ENCODE measurements around the gene SCN8A. TPM values are rescaled to one million over a fixed set of nuclear protein-coding genes. Genes with fewer than 3 reads are reported as not detected.
"Not testable (repeated sequence)": the region's sequence is repeated elsewhere in the genome, so short reads cannot be mapped to it uniquely, and the experiment has no call there.

SCN8A gene
- total RNA-seq, 1 donor from 2014 or later = 0.13 TPM

DNA sequence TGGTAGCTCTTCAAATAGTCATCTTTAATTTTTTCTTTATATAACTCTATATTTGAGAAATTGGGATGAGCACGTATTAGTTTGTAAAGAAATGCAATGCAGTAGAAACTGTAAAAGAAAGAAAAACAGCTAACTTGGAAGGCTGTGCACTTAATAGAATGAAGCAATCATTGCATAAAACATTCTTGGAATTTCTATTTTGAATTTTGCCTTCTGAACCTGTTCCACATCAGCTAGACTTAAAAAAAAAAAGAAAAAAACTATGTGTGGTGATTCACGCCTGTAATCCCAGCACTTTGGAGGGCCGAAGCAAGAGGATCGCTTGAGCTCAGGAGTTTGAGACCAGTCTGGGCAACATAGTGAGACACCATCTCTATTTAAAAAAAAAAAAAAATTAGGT, 29.4 kb downstream of the SCN8A start:
- intact Hi-C loops (cut with DNase I) = no loop called here
- DNase-seq = no peak
- ATAC-seq (ENCODE audit: poor library complexity) = no peak

DNA sequence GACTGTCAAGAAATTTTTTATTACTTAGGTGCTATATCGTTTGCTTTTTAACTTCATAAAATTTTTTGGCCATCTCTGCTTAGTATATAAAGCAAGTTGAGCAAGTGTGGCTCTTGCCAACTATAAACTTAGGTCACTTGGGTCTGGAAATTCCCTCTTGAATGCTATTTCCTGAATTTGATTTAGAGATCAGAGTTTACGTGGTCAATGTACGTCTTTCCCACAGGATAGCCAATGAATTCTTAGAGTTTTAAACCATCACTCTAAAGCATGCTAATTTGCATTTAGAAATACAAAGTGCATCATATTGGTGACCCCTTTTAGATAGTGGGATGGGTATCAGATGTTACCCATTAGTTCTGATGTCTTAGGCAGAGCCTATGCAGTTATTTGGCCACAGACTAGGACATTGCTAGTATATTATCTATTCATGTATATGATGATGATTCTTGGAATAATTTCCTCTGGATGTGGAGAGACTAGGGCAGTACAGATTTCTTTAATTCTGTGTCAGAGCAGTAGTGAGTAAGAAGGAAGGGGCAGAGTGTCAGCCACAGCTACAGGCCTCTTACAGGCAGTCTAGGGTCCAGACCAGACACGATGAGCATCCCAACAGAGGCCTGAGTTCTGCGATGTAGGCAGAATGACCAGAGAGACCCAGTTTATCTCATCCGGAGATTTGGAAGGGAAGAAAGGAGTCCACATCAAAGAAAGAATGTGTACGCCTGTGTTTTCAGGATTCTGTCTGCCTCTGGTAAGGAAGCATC, 30.3 kb downstream of the SCN8A start:
- ATAC-seq (ENCODE audit: poor library complexity) = no peak
- intact Hi-C loops (cut with DNase I) = no loop called here
- no peak for DNase-seq

DNA sequence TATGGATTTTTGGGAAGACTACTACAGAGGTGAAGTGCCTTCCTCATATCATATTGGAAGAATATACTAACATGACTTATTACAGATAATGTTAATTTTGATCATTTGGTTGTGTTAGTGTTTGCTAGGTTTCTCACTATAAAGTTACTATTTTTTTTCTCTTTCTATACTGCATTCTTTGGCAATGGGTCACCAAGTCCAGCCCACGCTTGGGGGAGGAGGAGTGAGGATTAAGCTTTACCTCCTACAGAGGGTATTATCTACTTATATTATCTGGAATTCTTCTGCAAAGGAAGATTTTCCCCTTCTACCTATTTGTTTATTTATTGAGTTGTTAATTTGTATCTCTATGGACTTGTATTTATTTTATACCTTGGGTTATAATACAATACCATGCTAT, 31.5 kb downstream of the SCN8A start:
- intact Hi-C loops (cut with DNase I) = no loop called here
- no peak for ATAC-seq (ENCODE audit: poor library complexity)
- no peak for DNase-seq

DNA sequence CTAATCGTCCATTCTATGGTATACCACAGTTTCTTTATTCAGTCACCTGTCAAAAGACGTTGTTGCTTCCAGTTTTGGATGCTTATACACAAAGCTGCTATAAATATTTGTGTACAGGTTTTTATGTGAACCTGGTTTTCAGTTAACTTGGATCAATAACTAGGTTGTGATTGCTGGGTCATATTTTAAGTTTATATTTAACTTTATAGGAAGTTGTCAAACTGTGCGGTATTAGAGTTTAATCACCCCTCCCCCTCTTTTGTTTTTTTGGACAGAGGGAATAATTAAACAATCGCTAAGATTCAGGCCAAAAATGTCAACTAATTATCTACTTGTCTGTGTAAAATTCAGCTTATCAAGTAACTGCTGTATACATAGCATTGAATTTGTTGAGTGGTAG, 34.3 kb downstream of the SCN8A start:
- no peak for ATAC-seq (ENCODE audit: poor library complexity)
- intact Hi-C loops (cut with DNase I) = no loop called here
- DNase-seq = no peak

DNA sequence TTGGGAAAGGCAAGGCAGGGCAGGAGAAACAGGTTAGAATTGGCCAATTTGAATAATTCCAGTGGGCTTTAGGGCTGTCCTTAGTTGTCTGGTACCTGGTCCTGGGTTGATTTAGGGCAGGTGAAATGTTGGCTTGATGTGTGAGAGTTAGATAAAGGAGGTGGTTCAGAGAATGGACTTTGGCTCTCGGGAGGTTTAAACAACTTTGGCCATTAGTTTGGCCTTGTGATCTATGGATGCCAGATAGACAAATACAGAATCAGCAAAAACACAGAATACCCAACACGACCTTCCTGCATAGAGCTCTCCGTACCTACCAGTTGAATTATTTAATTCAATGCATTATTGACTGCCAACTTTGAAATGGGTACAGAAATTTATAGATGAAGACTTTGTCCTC, 35.1 kb downstream of the SCN8A start:
- ATAC-seq (ENCODE audit: poor library complexity) (no peak), DNase-seq (no peak)
- intact Hi-C loops (cut with DNase I) = no loop called here

DNA sequence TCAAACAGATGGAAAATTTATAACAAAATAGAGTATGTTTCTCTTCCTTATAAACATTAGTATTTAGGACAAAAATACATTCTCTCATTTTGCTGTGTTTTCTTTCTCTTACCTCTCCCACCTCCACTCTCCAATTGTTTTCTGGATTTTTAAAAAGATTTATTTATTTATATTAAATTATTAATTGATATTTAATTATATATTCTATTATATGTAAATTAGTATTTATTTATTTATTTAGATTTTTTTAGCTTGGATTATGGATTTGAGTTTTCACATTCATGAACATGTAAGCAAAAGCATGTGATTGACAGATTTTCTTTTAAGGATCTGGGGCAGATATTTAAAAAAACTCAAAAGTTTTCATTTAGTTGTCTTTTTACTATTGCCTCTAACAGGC, 35.6 kb downstream of the SCN8A start:
- ATAC-seq (ENCODE audit: poor library complexity) = no peak
- intact Hi-C loops (cut with DNase I) = no loop called here

DNA sequence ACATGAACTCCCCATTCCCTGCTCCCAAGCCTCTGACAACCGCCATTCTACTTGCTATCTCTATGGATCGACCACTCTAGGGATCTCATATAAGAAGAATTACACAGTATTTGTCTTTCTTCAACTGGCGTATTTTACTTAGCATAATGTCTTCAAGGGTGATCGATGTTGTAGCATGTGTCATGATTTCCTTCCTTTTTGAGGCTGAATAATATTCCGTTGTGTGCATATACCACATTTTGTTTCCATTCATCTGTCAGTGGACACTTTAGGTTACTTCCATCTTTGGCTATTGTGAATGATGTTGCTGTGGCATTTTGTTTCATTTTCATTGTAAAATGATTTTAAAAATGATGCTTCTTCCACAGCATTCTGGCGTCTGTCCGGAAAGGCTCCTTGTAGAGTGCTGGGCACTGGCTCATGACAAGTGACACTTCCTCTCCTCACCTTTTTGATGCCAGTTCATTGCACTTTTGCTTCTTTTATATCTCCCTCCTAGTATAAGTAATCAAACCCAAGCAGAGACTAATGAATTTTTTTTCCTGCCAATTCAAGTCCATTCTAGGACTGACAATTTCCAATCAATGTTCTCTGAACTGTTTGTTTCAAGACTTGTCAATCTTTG, 39.3 kb downstream of the SCN8A start:
- no peak for ATAC-seq (ENCODE audit: poor library complexity)
- DNase-seq = no peak
- intact Hi-C loops (cut with DNase I) = no loop called here

More for the DNA sequence above, 35.6 kb downstream of the SCN8A start:
- no peak for DNase-seq

DNA sequence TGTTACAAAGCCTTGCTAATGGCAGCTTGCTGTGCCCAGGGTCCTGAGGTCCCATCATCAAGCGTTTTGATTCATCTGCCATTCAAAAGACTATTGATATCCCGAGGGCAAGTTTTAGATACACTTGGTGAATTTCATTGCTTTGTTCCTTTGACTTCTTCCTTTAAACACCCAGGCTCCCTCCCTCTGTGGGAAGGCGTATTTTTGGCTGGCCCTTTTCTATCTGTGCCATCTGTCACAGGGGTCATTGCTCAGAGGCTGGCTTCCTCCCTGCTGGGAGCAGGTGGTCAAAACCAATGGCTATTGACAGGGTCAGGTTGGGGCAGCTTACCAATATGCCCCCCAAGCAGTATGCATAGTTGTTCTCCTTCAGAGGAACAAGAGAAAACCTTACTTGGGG, 40.0 kb downstream of the SCN8A start:
- intact Hi-C loops (cut with DNase I) = no loop called here
- no peak for ATAC-seq (ENCODE audit: poor library complexity)
- DNase-seq = no peak

DNA sequence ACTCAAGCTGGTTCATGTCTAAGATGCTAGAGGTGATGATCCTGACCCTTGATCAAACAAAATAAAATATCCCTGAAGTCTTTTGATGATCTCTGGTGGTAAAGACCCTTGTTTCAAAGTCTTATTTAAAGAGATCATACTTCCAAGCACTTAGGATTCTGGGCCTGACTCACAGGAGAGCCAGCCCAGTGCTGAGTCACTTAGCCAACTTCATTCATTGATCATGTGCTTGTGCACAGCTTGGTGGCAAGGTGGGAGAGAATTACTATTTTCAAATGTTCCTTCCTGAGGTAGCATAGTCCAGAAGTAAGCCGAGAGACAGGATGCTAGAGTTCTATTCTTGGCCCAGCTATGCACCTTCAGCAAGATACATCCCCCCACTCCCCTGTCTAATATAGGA, 40.6 kb downstream of the SCN8A start:
- intact Hi-C loops (cut with DNase I) = no loop called here
- DNase-seq = no peak
- ATAC-seq (ENCODE audit: poor library complexity) = no peak

DNA sequence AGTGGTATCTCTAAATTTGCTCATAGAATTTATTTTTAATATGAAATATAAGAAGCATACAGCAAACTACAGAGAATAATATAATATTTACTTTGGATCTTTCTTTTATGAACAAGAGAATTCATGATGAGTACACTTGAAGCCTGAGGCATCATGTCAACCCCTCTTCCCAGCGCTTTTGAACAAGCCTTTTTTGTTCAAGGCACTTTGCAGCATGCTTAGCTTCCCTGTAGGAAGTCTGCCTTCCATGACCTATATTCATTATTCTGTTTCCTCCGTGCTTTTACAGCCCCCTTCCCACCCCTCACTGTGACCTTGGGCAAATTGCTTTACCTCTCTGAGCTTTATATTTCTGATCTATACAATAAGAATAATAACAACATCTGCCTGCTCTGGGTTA, 41.6 kb downstream of the SCN8A start:
- ATAC-seq (ENCODE audit: poor library complexity) (no peak), DNase-seq (no peak)
- intact Hi-C loops (cut with DNase I) = no loop called here

DNA sequence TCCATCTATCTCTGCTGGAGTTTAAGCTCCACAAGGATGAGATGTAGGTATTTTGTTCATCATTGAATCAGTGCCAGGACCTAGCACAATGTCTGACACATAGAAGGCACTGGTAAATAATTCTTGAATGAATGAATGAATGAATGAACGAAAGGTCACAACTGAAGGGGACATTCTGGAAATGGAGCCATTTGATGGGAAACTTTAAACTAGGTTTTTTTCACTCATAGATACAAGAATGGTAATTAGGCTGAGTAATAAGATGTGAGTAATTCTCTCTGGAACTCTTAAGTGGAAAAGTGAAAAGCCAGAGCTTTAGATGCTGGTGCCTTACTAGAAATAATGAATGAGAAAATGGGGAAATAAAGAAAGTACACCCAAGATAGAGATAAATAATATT, 44.3 kb downstream of the SCN8A start:
- ATAC-seq (ENCODE audit: poor library complexity) (no peak), DNase-seq (no peak)
- intact Hi-C loops (cut with DNase I) = no loop called here

DNA sequence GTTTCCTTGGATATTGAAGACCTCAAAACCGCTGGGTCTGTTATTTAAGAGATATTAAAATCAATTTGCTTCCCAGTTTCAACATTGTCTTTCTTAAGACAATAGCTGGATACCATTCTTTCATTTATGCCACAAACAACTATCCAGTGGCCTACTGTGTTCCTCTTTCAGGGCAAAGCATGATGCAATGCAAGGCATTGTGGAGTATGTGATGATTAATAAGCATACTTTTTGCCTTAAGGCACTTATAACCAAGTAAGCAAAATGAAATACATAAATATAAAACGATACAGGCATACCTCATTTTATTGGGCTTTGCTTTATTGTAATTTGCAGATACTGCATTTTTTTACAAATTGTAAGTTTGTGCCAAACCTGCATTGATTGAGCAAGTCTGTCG, 45.5 kb downstream of the SCN8A start:
- intact Hi-C loops (cut with DNase I) = no loop called here
- DNase-seq (no peak), ATAC-seq (ENCODE audit: poor library complexity) (no peak)

DNA sequence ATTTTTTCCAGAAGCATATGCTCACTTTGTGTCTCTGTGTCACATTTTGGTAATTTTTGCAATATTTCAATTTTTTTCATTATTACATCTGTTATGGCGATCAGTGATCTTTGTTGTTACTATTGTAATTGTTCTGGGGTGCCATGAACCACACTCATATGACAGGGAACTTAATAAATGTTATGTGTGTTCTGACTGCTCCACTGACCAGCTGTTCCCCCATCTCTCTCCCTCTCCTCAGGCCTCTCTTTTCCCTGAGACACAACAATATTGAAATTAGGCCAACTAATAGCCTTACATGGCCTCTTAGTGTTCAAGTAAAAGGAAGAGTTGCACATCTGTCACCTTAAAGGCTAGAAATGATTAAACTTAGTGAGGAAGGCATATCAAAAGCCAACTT, 46.0 kb downstream of the SCN8A start:
- DNase-seq = no peak
- no peak for ATAC-seq (ENCODE audit: poor library complexity)
- intact Hi-C loops (cut with DNase I) = no loop called here

DNA sequence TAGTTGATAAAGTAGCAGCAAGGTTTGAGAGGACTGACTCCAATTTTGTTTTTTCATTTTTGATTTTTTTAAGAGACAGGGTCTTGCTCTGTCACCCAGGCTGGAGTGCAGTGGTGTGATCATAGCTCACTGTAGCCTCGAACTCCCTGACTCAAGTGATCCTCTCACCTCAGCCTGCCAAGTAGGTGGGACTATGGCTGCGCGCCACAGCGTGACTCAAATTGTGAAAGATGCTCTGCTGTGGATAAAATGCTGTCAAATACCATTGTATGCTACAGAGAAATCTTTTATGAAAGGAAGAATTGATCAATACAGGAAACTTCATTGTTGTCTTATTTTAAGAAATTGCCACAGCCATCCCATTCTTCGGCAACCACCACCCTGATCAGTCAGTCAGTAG, 48.3 kb downstream of the SCN8A start:
- ATAC-seq (ENCODE audit: poor library complexity) = no peak
- intact Hi-C loops (cut with DNase I) = no loop called here
- no peak for DNase-seq

DNA sequence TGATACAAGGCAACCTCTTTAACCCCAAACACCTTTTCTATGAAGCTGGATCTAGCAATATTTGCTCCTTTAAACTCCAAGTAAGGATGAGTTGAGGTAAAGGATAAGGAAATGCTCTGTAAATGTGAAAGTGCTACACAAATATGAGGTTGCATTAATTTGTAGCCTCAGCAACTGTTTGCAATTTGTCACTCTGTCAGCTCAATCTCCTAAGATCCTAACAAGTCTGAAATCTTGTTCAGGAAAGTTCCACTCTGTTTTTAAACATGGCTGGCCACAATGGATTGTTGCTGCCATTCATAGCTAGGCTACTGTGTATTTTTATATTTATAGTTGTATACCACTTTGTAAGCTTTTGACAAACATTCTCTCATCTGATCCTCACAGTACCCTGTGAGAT, 51.3 kb downstream of the SCN8A start:
- ATAC-seq (ENCODE audit: poor library complexity) = no peak
- DNase-seq = no peak
- intact Hi-C loops (cut with DNase I) = no loop called here

DNA sequence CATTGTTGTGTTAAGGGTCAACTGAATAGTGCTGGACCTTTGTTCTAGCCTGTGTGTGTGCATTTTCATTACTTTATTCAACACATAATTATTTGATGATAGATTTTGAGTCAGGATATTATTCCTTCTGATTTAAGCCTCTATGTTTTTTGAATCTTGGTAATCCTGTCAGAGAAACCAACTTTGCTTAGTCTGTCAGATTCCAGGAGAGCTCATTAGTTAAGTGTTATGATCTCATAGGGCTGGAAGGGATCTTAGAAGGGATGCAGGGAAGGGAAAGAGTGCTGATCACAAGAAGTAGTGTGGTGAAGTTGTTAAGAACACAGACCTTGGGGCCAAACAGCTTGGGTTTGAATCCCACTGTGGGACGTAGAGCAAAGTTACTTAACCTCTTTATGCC, 52.9 kb downstream of the SCN8A start:
- DNase-seq = no peak
- intact Hi-C loops (cut with DNase I) = no loop called here
- ATAC-seq (ENCODE audit: poor library complexity) = no peak

DNA sequence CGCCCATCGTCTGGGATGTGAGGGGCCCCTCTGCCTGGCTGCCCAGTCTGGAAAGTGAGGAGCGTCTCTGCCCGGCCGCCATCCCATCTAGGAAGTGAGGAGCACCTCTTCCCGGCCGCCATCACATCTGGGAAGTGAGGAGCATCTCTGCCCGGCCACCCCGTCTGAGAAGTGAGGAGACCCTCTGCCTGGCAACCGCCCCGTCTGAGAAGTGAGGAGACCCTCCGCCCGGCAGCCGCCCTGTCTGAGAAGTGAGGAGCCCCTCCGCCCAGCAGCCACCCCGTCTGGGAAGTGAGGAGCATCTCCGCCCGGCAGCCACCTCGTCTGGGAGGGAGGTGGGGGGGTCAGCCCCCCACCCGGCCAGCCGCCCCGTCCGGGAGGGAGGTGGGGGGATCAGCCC, 53.7 kb downstream of the SCN8A start:
- intact Hi-C loops (cut with DNase I); ATAC-seq (ENCODE audit: poor library complexity); DNase-seq: not testable (repeated sequence)

DNA sequence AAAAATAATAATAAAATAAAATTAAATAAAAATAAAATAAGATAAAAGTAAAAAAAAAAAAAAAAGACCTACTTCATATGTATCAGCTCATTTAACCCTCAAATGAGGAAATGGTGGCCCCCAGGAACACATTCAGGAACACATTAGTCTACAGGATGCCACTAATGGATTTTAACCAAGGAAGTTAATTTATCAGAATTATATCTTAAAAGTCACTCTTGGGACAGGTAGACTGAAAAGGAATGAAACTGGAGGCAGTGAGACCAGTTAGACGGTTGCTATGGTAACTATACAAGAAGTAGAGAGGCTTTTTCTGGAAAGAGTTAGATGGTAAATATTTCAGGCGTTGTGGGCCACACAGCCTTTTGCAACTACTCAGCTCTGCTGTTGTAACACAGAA, 54.9 kb downstream of the SCN8A start:
- ATAC-seq (ENCODE audit: poor library complexity) = no peak
- intact Hi-C loops (cut with DNase I) = no loop called here
- DNase-seq = no peak

DNA sequence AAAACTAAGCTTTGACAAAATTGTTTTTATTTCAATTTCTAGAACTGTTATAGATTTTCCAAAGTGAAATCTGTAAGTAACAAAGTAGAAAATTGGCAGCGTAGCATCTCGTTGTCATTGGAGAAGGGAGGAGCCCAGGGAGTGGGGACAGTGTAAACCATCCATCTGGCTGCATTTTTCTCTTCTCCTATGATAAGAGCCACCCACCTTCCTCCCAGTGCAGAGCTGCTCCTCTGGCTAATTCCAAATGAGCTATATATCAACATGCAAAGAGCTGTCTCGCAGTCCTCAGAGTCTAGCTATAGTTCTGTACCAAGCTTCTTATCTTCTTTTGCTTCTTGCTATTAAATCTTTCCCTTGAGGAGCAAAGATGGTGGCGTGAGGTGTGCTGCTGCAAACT, 56.6 kb downstream of the SCN8A start:
- DNase-seq = no peak
- intact Hi-C loops (cut with DNase I) = no loop called here
- ATAC-seq (ENCODE audit: poor library complexity) = no peak

DNA sequence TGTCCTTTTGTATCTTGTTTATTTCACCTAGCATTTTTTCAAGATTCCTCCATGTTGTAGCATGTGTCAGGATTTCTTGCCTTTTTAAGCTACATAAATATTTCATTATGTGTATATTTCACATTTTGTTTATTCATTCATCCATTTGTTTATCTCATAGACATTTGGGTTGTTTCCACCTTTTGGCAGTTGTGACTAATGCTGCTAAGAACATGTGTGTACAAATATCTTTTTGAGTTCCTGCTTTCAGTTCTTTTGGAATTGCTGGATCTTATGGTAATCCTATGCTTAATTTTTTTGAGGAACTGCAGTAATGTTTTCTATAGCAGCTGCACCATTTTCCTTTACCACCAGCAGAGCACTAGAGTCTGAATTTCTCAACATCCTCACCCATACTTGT, 62.4 kb downstream of the SCN8A start:
- intact Hi-C loops (cut with DNase I) = no loop called here
- DNase-seq = no peak
- no peak for ATAC-seq (ENCODE audit: poor library complexity)

DNA sequence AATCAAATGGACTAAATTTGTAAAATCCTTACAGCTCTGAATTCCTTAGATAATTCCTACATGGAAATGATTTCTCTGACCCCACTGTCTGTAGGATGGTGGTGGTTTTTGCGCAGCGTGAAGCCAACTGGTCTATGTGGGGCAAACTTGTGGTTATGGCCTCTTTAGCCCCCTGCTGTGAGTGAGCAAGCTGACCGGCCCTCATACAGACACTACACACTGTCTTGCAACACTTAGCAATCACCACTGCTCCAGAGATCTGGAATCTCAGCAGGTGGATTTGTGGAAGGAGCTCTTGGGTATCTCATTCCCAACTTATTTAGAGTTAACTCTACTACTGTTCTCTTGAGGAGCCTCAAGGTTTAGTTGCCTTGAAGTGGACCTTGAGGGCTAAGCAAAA, 70.2 kb downstream of the SCN8A start:
- DNase-seq = no peak
- no peak for ATAC-seq (ENCODE audit: poor library complexity)
- intact Hi-C loops (cut with DNase I) = no loop called here
